Measurements from ENCODE around the gene PSD2.

GRCh38 chr5:139746691-139747582 lies 48.7 kb upstream of the PSD2 start:
- no peak for TF ChIP-seq CTCF (conservative IDR thresholded peaks at IDR 0.05)
- no peak for TF ChIP-seq ZFX (IDR thresholded peaks at IDR 0.05)

Data from C4-2B (cell line).